ENCODE data around the gene NBDY. TPM values are rescaled to one million over a fixed set of nuclear protein-coding genes. Genes with fewer than 3 reads are reported as not detected.
A peak's percentile ranks its signal among the peaks of the same experiment; 100 is the strongest.

Gene NBDY
- total RNA-seq, 2 experiments from 2014 or later: 25.0 to 28.3 TPM

- H3K4me3 ChIP-seq (ENCODE audit: low read length): no peak overlapping the region
- POLR2A ChIA-PET: no interaction called here
- Mint-ChIP-seq H3K9me3 (no peaks in the 10 kb centered on the region), H3K27me3 (no peaks in the 10 kb centered on the region), H3K36me3 (ENCODE audit: low read depth) (peaks cover 27% of the 10 kb centered on the region), H3K27ac (peak overlapping the region; percentile 55), H3K4me1 (ENCODE audit: low read depth) (peaks cover 41% of the 10 kb centered on the region), H3K4me3 (no peak overlapping the region)
- H3K4me1 ChIP-seq (ENCODE audit: insufficient read depth, low read length): peaks cover 26% of the 10 kb centered on the region
- no peaks in the 10 kb centered on the region for H3K9me3 ChIP-seq (ENCODE audit: control insufficient read depth in 1 of 2, insufficient read depth in 1 of 2, low read length in 2 of 2)
- intact Hi-C loops (cut with DNase I, micrococcal nuclease): no loop called here
- CTCF ChIA-PET: no interaction called here
- no peaks in the 10 kb centered on the region for H3K36me3 ChIP-seq (ENCODE audit: insufficient read depth, low read length)
- ATAC-seq (ENCODE audit: poor library complexity) (no peak), DNase-seq (no peak)
- no peak for TF ChIP-seq CTCF (IDR thresholded peaks at IDR 0.05)
- no peaks in the 10 kb centered on the region for H3K27me3 ChIP-seq (ENCODE audit: control insufficient read depth in 1 of 2, insufficient read depth in 2 of 2, low read length in 2 of 2)
- H3K27ac ChIP-seq (ENCODE audit: low read depth in 1 of 2, low read length in 2 of 2): no peak overlapping the region
Observed at GRCh38 chrX:56793521-56794320, 64.7 kb downstream of the NBDY start.

GRCh38 chrX:56794404-56795230 lies 65.6 kb downstream of the NBDY start:
- Histone ChIP-seq H3K4me1 (ENCODE audit: insufficient read depth, low read length) (peaks cover 29% of the 10 kb centered on the region), H3K27ac (ENCODE audit: low read depth in 1 of 2, low read length in 2 of 2) (no peak overlapping the region), H3K36me3 (ENCODE audit: insufficient read depth, low read length) (no peaks in the 10 kb centered on the region), H3K27me3 (ENCODE audit: control insufficient read depth in 1 of 2, insufficient read depth in 2 of 2, low read length in 2 of 2) (no peaks in the 10 kb centered on the region), H3K4me3 (ENCODE audit: low read length) (no peak overlapping the region), H3K9me3 (ENCODE audit: control insufficient read depth in 1 of 2, insufficient read depth in 1 of 2, low read length in 2 of 2) (no peaks in the 10 kb centered on the region)
- Mint-ChIP-seq H3K9me3 (no peaks in the 10 kb centered on the region), H3K27me3 (no peaks in the 10 kb centered on the region), H3K27ac (peak overlapping the region; percentile 55), H3K36me3 (ENCODE audit: low read depth) (peaks cover 24% of the 10 kb centered on the region), H3K4me3 (no peak overlapping the region), H3K4me1 (ENCODE audit: low read depth) (peaks cover 39% of the 10 kb centered on the region)
- no peak for TF ChIP-seq CTCF (IDR thresholded peaks at IDR 0.05)
- ATAC-seq (ENCODE audit: poor library complexity) (no peak), DNase-seq (no peak)
- intact Hi-C loops (cut with DNase I, micrococcal nuclease): no loop called here
- ChIA-PET CTCF (no interaction called here), POLR2A (no interaction called here)

- ATAC-seq (ENCODE audit: poor library complexity): no peak
- CTCF ChIA-PET: no interaction called here
Observed at GRCh38 chrX:56795309-56795868, 66.3 kb downstream of the NBDY start.

More at GRCh38 chrX:56795309-56795868, 66.3 kb downstream of the NBDY start:
- Histone ChIP-seq H3K27ac (ENCODE audit: low read depth in 1 of 2, low read length in 2 of 2) (no peak overlapping the region), H3K27me3 (ENCODE audit: control insufficient read depth in 1 of 2, insufficient read depth in 2 of 2, low read length in 2 of 2) (no peaks in the 10 kb centered on the region), H3K4me3 (ENCODE audit: low read length) (no peak overlapping the region), H3K9me3 (ENCODE audit: control insufficient read depth in 1 of 2, insufficient read depth in 1 of 2, low read length in 2 of 2) (no peaks in the 10 kb centered on the region), H3K4me1 (ENCODE audit: insufficient read depth, low read length) (peaks cover 36% of the 10 kb centered on the region), H3K36me3 (ENCODE audit: insufficient read depth, low read length) (no peaks in the 10 kb centered on the region)
- POLR2A ChIA-PET: no interaction called here
- no peak for TF ChIP-seq CTCF (IDR thresholded peaks at IDR 0.05)
- Mint-ChIP-seq H3K36me3 (ENCODE audit: low read depth) (peaks cover 20% of the 10 kb centered on the region), H3K4me3 (no peak overlapping the region), H3K27ac (peak overlapping the region; percentile 55), H3K27me3 (no peaks in the 10 kb centered on the region), H3K4me1 (ENCODE audit: low read depth) (peaks cover 47% of the 10 kb centered on the region), H3K9me3 (no peaks in the 10 kb centered on the region)
- intact Hi-C loops (cut with DNase I, micrococcal nuclease): no loop called here
- DNase-seq: no peak
